Neural cell (in vitro differentiated cells): ENCODE measurements around the gene TLE4. TPM values are rescaled to one million over a fixed set of nuclear protein-coding genes. Genes with fewer than 3 reads are reported as not detected.

Source experiments
- H2AFZ ChIP-seq: fragments of 200-600, 300-800 bp; sonication (generic), shearing (Covaris generic); 2 replicates; pipeline ENCODE4 v1.6.0; 2014; ENCODE audit warnings: low read depth, mild to moderate bottlenecking, antibody characterized with exemption, low read length, moderate library complexity
- H3F3A ChIP-seq: fragments of 200-600 bp; shearing (Covaris generic); 2 replicates; pipeline ENCODE4 v1.6.1; 2016; ENCODE audit warnings: mild to moderate bottlenecking, moderate library complexity, mixed read lengths, antibody characterized with exemption, low read length; ENCODE audit not compliant: insufficient read depth, poor library complexity, severe bottlenecking
- H3K27ac ChIP-seq: fragments of 200-600, 300-800 bp; sonication (generic), shearing (Covaris generic); 2 replicates; pipeline ENCODE4 v1.5.1; 2014; ENCODE audit warnings: mild to moderate bottlenecking, low read length, moderate library complexity
- H3K27me3 ChIP-seq: fragments of 300-800, 200-600 bp; sonication (generic), shearing (Covaris generic); 2 replicates; pipeline ENCODE4 v1.6.0; 2014; ENCODE audit warnings: mild to moderate bottlenecking, low read depth, low read length, moderate library complexity; ENCODE audit not compliant: insufficient read depth
- H3K36me3 ChIP-seq: fragments of 300-800, 200-600 bp; sonication (generic), shearing (Covaris generic); 2 replicates; pipeline ENCODE4 v1.5.1; 2014; ENCODE audit warnings: mild to moderate bottlenecking, antibody characterized with exemption, low read length, moderate library complexity; ENCODE audit not compliant: insufficient read depth
- H3K4me2 ChIP-seq: fragments of 300-800, 200-600 bp; sonication (generic), shearing (Covaris generic); 2 replicates; pipeline ENCODE4 v1.6.0; 2014; ENCODE audit warnings: mild to moderate bottlenecking, low read length
- H3K4me3 ChIP-seq: fragments of 300-800, 200-600 bp; sonication (generic), shearing (Covaris generic); 2 replicates; pipeline ENCODE4 v1.5.1; 2014; ENCODE audit warnings: mild to moderate bottlenecking, low read length, moderate library complexity
- H3K79me2 ChIP-seq: fragments of 200-600 bp; shearing (Covaris generic); replicated peaks from 2 replicates; pipeline ENCODE4 v1.6.0; 2014; ENCODE audit warnings: mild to moderate bottlenecking, low read length, moderate library complexity; ENCODE audit not compliant: insufficient read depth
- H3K9ac ChIP-seq: fragments of 300-800, 200-600 bp; sonication (generic), shearing (Covaris generic); 2 replicates; pipeline ENCODE4 v1.6.1; 2016; ENCODE audit warnings: mild to moderate bottlenecking, low read length, mixed read lengths
- H3K9me2 ChIP-seq: fragments of 200-600 bp; shearing (Covaris generic); 2 replicates; pipeline ENCODE4 v1.6.1; 2016; ENCODE audit warnings: mild to moderate bottlenecking, low read length, mixed read lengths; ENCODE audit not compliant: insufficient read depth
- H3K9me3 ChIP-seq: fragments of 200-600, 300-800 bp; sonication (generic), shearing (Covaris generic); 2 replicates; pipeline ENCODE4 v1.6.1; 2016; ENCODE audit warnings: mild to moderate bottlenecking, mixed run types, low read length, moderate library complexity, mixed read lengths
- H4K20me1 ChIP-seq: fragments of 200-600 bp; shearing (Covaris generic); 2 replicates; pipeline ENCODE4 v1.6.1; 2016; ENCODE audit warnings: mild to moderate bottlenecking, mixed run types; ENCODE audit not compliant: insufficient read depth
- CTCF ChIP-seq: fragments of 450-650 bp; IDR thresholded peaks from 2 replicates; pipeline ENCODE4 v1.5.1; 2014; ENCODE audit warnings: antibody characterized with exemption, mild to moderate bottlenecking, moderate library complexity; ENCODE audit not compliant: poor library complexity, severe bottlenecking
- EP300 ChIP-seq: fragments of 450-650 bp; conservative IDR thresholded peaks from 2 replicates; pipeline ENCODE4 v1.6.1; 2014; ENCODE audit warnings: antibody characterized with exemption, mild to moderate bottlenecking, moderate library complexity; ENCODE audit not compliant: poor library complexity, severe bottlenecking
- EZH2 ChIP-seq: fragments of 200-600, 300-800 bp; shearing (Covaris generic), sonication (generic); IDR thresholded peaks from 2 replicates; pipeline ENCODE4 v1.6.1; 2014; ENCODE audit warnings: antibody characterized with exemption, low read length, borderline replicate concordance, mild to moderate bottlenecking; ENCODE audit not compliant: insufficient read depth, poor library complexity, severe bottlenecking
- MXI1 ChIP-seq: fragments of 450-650 bp; conservative IDR thresholded peaks from 2 replicates; pipeline ENCODE4 v1.6.1; 2014; ENCODE audit warnings: antibody characterized with exemption, mild to moderate bottlenecking; ENCODE audit not compliant: poor library complexity, severe bottlenecking
- POLR2AphosphoS5 ChIP-seq: IDR thresholded peaks from 2 replicates; pipeline ENCODE4 v1.6.1; 2012
- RAD21 ChIP-seq: fragments of 450-650 bp; conservative IDR thresholded peaks from 2 replicates; pipeline ENCODE4 v1.6.1; 2014; ENCODE audit warnings: antibody characterized with exemption, mild to moderate bottlenecking, moderate library complexity
- REST ChIP-seq: IDR thresholded peaks from 2 replicates; pipeline ENCODE4 v1.6.1; 2012; ENCODE audit warnings: borderline replicate concordance
- SMC3 ChIP-seq: fragments of 450-650 bp; conservative IDR thresholded peaks from 2 replicates; pipeline ENCODE4 v1.6.1; 2014; ENCODE audit warnings: antibody characterized with exemption, mild to moderate bottlenecking, moderate library complexity; ENCODE audit not compliant: poor library complexity
- TAF1 ChIP-seq: IDR thresholded peaks from 2 replicates; pipeline ENCODE4 v1.6.1; 2012; ENCODE audit warnings: low read depth
- polyA plus RNA-seq: library from polyadenylated mRNA; depleted of rRNA; stranded (reverse); fragments of >200 nt; gene quantifications from 2 replicates; pipeline ENCODE4 v1.2.3, GENCODE V29; 2014

TLE4 gene
- polyA plus RNA-seq, 1 donor from 2014 or later, result 143 TPM

DNA sequence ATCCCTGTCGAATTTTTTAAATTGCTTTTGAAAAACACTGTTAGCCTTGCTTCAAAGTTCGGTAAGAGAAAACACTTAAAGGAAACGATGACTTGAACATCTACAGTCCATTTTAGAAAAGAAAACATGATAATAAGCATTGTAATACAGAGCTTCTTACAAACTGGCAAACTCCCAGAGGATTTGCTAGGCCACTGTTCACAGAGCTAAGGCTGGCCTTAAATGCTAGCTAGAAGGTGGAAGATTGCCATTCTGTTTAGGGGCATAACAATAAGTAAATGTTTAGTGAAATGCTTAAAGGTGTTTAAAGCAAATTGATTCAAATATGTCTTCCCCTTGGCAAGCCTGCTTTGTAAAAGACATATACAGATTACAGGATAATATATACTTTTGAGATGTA is 169.6 kb downstream of the TLE4 start:
- Histone ChIP-seq H3K4me2 (no peak overlapping the region), H3F3A (no peaks in the 10 kb centered on the region), H3K9ac (no peak overlapping the region), H3K9me3 (no peaks in the 10 kb centered on the region), H3K36me3 (no peaks in the 10 kb centered on the region), H3K79me2 (no peaks in the 10 kb centered on the region), H4K20me1 (no peaks in the 10 kb centered on the region), H3K9me2 (no peaks in the 10 kb centered on the region), H3K27me3 (no peaks in the 10 kb centered on the region), H2AFZ (no peak overlapping the region), H3K4me3 (no peak overlapping the region), H3K27ac (no peak overlapping the region)
- TF ChIP-seq EP300 (no peak), MXI1 (no peak), EZH2 (no peak), CTCF (no peak), RAD21 (no peak), POLR2AphosphoS5 (no peak), TAF1 (no peak), SMC3 (no peak), REST (no peak)

DNA sequence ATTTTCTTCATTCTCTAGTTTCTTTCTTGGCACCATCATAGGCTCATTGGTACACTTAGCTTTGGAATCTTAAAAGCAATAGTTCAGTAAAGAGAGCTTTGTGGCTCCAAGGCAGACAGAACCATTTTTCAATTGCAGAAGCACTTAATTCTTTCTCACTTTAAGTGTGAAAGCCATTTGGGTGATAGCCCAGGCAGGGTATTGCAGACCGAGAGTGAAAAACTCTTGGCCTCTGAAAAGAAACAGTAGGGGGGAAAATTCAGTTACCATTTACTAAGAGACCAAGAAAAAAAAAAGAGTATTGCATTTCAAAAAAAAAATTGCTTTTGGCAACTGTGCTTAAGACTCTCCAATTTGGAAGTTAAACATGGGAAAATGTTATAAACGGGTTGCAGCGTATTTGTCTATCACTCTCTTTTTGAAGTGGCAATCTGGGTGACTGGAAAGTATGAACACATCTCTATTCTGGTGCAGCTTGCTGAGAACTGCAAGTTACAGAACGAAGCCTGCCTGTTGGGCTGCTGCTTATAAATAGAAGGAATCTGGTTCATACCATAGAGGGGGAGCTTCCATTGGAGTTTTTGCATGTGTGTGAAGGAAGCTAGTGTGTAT is 170.5 kb downstream of the TLE4 start:
- Histone ChIP-seq H3K4me3 (no peak overlapping the region), H3F3A (no peaks in the 10 kb centered on the region), H3K9me2 (no peaks in the 10 kb centered on the region), H3K27ac (no peak overlapping the region), H3K27me3 (no peaks in the 10 kb centered on the region), H3K9me3 (no peaks in the 10 kb centered on the region), H3K9ac (no peak overlapping the region), H3K4me2 (no peak overlapping the region), H4K20me1 (no peaks in the 10 kb centered on the region), H3K36me3 (no peaks in the 10 kb centered on the region), H2AFZ (no peak overlapping the region), H3K79me2 (no peaks in the 10 kb centered on the region)
- no peak for TF ChIP-seq EZH2
- no peak for TF ChIP-seq REST
- no peak for TF ChIP-seq POLR2AphosphoS5
- no peak for TF ChIP-seq RAD21
- no peak for TF ChIP-seq SMC3
- TF ChIP-seq EP300, result no peak
- TF ChIP-seq CTCF, result no peak
- TF ChIP-seq MXI1, result no peak
- no peak for TF ChIP-seq TAF1
